ENCODE data around the gene KRTAP5-10.
"Not testable (repeated sequence)": the region's sequence is repeated elsewhere in the genome, so short reads cannot be mapped to it uniquely, and the experiment has no call there.

DNA sequence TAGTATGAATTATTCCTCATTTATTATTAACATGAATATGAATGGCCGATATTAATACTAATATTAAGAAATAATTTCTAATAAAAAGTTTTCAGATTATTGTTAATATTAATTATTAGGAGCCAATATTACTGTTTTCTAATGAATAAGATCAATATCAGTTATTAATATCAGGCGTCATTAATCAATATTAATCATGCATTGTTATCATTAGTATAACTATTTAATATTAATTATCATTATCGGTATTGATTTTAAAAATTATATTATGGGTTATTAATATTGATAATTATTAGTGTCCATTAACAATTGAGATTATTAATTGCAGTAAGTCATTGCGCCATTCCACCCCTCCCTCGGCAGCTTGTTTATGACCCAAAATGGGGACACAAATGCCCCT, 20.3 kb downstream of the KRTAP5-10 start:
- TF ChIP-seq, protein P1, sequence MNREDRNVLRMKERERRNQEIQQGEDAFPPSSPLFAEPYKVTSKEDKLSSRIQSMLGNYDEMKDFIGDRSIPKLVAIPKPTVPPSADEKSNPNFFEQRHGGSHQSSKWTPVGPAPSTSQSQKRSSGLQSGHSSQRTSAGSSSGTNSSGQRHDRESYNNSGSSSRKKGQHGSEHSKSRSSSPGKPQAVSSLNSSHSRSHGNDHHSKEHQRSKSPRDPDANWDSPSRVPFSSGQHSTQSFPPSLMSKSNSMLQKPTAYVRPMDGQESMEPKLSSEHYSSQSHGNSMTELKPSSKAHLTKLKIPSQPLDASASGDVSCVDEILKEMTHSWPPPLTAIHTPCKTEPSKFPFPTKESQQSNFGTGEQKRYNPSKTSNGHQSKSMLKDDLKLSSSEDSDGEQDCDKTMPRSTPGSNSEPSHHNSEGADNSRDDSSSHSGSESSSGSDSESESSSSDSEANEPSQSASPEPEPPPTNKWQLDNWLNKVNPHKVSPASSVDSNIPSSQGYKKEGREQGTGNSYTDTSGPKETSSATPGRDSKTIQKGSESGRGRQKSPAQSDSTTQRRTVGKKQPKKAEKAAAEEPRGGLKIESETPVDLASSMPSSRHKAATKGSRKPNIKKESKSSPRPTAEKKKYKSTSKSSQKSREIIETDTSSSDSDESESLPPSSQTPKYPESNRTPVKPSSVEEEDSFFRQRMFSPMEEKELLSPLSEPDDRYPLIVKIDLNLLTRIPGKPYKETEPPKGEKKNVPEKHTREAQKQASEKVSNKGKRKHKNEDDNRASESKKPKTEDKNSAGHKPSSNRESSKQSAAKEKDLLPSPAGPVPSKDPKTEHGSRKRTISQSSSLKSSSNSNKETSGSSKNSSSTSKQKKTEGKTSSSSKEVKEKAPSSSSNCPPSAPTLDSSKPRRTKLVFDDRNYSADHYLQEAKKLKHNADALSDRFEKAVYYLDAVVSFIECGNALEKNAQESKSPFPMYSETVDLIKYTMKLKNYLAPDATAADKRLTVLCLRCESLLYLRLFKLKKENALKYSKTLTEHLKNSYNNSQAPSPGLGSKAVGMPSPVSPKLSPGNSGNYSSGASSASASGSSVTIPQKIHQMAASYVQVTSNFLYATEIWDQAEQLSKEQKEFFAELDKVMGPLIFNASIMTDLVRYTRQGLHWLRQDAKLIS (CRISPR knock-in tag; IDR thresholded peaks at IDR 0.05; ENCODE audit: borderline replicate concordance), result not testable (repeated sequence)
- not testable (repeated sequence) for TF ChIP-seq TEAD4 (CRISPR knock-in tag; IDR thresholded peaks at IDR 0.05); ESRRA (CRISPR knock-in tag; IDR thresholded peaks at IDR 0.05; ENCODE audit: borderline replicate concordance); JUN (CRISPR knock-in tag; IDR thresholded peaks at IDR 0.05); FOXP1 (CRISPR knock-in tag; IDR thresholded peaks at IDR 0.05; ENCODE audit: borderline replicate concordance); TEAD1 (CRISPR knock-in tag; IDR thresholded peaks at IDR 0.05)
- TF ChIP-seq, protein P2, sequence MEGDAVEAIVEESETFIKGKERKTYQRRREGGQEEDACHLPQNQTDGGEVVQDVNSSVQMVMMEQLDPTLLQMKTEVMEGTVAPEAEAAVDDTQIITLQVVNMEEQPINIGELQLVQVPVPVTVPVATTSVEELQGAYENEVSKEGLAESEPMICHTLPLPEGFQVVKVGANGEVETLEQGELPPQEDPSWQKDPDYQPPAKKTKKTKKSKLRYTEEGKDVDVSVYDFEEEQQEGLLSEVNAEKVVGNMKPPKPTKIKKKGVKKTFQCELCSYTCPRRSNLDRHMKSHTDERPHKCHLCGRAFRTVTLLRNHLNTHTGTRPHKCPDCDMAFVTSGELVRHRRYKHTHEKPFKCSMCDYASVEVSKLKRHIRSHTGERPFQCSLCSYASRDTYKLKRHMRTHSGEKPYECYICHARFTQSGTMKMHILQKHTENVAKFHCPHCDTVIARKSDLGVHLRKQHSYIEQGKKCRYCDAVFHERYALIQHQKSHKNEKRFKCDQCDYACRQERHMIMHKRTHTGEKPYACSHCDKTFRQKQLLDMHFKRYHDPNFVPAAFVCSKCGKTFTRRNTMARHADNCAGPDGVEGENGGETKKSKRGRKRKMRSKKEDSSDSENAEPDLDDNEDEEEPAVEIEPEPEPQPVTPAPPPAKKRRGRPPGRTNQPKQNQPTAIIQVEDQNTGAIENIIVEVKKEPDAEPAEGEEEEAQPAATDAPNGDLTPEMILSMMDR (IDR thresholded peaks at IDR 0.05), result not testable (repeated sequence)
- TF ChIP-seq, protein P3, sequence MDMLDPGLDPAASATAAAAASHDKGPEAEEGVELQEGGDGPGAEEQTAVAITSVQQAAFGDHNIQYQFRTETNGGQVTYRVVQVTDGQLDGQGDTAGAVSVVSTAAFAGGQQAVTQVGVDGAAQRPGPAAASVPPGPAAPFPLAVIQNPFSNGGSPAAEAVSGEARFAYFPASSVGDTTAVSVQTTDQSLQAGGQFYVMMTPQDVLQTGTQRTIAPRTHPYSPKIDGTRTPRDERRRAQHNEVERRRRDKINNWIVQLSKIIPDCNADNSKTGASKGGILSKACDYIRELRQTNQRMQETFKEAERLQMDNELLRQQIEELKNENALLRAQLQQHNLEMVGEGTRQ (CRISPR knock-in tag; IDR thresholded peaks at IDR 0.05), result not testable (repeated sequence)

Data from WTC11 (cell line).